Lung (tissue), 12 donors: Measurements from ENCODE around the gene KRT80. TPM values are rescaled to one million over a fixed set of nuclear protein-coding genes. Genes with fewer than 3 reads are reported as not detected.
A peak's percentile ranks its signal among the peaks of the same experiment; 100 is the strongest.

Experiments
- ATAC-seq: fragments of 200-7000 bp; cut with Tn5 transposase; one replicate; pipeline ENCODE4 v1.9.1; 2020; ENCODE audit warnings: moderate number of reproducible peaks; ENCODE audit not compliant: insufficient read depth, low FRiP score
- DNase-seq, 3 donors: peaks; one replicate each; pipeline ENCODE4 v3.0.0-alpha.2; 2013 to 2017
- H3K27ac ChIP-seq, 2 donors: one replicate each; pipeline ENCODE4 v1.5.1; 2013; ENCODE audit warnings: mild to moderate bottlenecking in 2 of 2, moderate library complexity in 2 of 2, control low read depth in 1 of 2, inconsistent platforms in 1 of 2, low read depth in 1 of 2, low read length in 1 of 2
- H3K27me3 ChIP-seq, 3 donors: one replicate each; pipeline ENCODE4 v1.5.1; 2013; ENCODE audit warnings: low read length in 2 of 3; ENCODE audit not compliant: control insufficient read depth in 3 of 3, insufficient read depth in 3 of 3
- H3K36me3 ChIP-seq, 4 donors: one replicate each; pipeline ENCODE4 v1.5.1; 2013; ENCODE audit warnings: low read length in 4 of 4, mild to moderate bottlenecking in 1 of 4, moderate library complexity in 1 of 4; ENCODE audit not compliant: control insufficient read depth in 4 of 4, insufficient read depth in 4 of 4
- H3K4me1 ChIP-seq, 5 donors: one replicate each; pipeline ENCODE4 v1.5.1; 2013; ENCODE audit warnings: low read length in 5 of 5, mild to moderate bottlenecking in 2 of 5, moderate library complexity in 1 of 5; ENCODE audit not compliant: control insufficient read depth in 5 of 5, insufficient read depth in 5 of 5
- H3K4me3 ChIP-seq: one replicate; pipeline ENCODE4 v1.5.1; 2013; ENCODE audit warnings: mild to moderate bottlenecking, control low read depth, moderate library complexity
- H3K9ac ChIP-seq, 2 donors: one replicate each; pipeline ENCODE4 v1.5.1; 2013; ENCODE audit warnings: low read length in 2 of 2, control low read depth in 1 of 2; ENCODE audit not compliant: insufficient read depth in 1 of 2
- H3K9me3 ChIP-seq, 4 donors: one replicate each; pipeline ENCODE4 v1.5.1; 2013; ENCODE audit warnings: low read length in 3 of 4, mild to moderate bottlenecking in 1 of 4, moderate library complexity in 1 of 4; ENCODE audit not compliant: control insufficient read depth in 4 of 4, insufficient read depth in 3 of 4
- WGBS, 2 donors: extraction: QIAGEN DNeasy Blood & Tissue Kit; methylation state at CpG; one replicate each; pipeline ENCODE4 v1.1.7; 2013; 5-methylcytosine and 5-hydroxymethylcytosine counted together
- polyA plus RNA-seq, 2 donors: library from polyadenylated mRNA; stranded (reverse); fragments of 200-250 nt; gene quantifications; one replicate each; pipeline ENCODE4 v1.2.1, GENCODE V29; 2013
- total RNA-seq, 2 donors: library from RNA; depleted of rRNA in 1 of 2; stranded (reverse); fragments of >200 nt in 1 of 2; gene quantifications; one replicate each; pipeline ENCODE4 v1.2.1, GENCODE V29; 2014 to 2021
- TF ChIP-seq, protein P1 (sequence below): IDR thresholded peaks from 2 replicates; pipeline ENCODE4 v1.5.1; 2012; ENCODE audit warnings: mild to moderate bottlenecking; ENCODE audit errors: control extremely low read depth, extremely low read depth
- donor health status: control.
- donor health status: control.
- donor health status: Bipolar disorder and iron deficiency.
- donor health status: healthy.
- donor health status: DM: yes; HTN: yes; CAD: no.

The KRT80 gene
- total and polyA plus RNA-seq, 4 donors: 1.8 to 15.5 (median 8.6) TPM

DNA sequence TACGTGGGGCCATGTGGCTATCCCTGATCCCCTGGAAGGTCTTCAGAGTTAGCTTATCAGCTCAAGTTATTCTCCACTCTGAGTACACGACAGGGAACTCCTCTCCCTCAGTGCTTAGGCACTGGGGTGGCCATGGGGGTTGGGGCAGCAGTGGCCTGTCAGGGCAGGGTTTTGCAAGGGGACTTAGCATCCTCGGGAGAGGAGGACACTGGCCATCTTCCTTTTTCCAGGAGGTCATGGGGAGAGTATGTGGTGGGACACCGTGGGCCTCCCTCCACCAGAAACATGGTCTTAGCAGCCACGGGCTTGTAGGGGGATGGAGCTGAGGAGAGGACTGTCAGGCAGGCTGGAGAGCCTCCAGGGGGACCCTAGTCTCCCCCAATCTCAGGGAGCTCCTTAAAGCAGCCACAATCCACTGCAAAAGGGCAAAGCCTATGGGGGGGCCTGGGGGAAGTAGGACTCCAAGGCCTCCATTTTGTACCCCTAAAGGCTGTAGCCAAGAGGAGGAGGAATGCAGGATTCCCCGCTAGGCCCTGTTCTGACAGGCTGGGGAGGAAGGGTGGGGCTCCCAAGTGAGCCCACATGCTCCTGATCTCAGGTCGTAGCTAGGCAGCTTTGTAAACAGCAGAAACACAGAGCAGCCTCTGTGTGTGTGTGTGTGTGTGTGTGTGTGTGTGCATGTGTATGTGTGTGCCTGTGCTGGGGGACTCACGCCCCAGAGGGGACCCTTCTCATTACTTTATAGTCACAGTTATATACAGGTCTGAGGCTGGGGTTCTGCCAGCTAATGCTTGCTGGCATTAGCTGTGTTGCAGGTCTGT lies 36.6 kb downstream of the KRT80 start:
- H3K27ac ChIP-seq: peak overlapping the region in 1 of 2 donors; percentile 2
- ATAC-seq: no peak
- no peaks in the 10 kb centered on the region for H3K27me3 ChIP-seq
- no peaks in the 10 kb centered on the region for H3K36me3 ChIP-seq
- peaks cover 0 to 7% (median 0%) of the 10 kb centered on the region in 5 donors for H3K4me1 ChIP-seq
- WGBS, 2 donors: 54 to 70% methylated on average over 8 of the region's 8 CpGs
- no peak overlapping the region for H3K9ac ChIP-seq
- DNase-seq: peak in 1 of 3 donors; percentile 56
- H3K9me3 ChIP-seq: no peaks in the 10 kb centered on the region
- H3K4me3 ChIP-seq: no peak overlapping the region
- TF ChIP-seq, protein P1, sequence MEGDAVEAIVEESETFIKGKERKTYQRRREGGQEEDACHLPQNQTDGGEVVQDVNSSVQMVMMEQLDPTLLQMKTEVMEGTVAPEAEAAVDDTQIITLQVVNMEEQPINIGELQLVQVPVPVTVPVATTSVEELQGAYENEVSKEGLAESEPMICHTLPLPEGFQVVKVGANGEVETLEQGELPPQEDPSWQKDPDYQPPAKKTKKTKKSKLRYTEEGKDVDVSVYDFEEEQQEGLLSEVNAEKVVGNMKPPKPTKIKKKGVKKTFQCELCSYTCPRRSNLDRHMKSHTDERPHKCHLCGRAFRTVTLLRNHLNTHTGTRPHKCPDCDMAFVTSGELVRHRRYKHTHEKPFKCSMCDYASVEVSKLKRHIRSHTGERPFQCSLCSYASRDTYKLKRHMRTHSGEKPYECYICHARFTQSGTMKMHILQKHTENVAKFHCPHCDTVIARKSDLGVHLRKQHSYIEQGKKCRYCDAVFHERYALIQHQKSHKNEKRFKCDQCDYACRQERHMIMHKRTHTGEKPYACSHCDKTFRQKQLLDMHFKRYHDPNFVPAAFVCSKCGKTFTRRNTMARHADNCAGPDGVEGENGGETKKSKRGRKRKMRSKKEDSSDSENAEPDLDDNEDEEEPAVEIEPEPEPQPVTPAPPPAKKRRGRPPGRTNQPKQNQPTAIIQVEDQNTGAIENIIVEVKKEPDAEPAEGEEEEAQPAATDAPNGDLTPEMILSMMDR: no peak

DNA sequence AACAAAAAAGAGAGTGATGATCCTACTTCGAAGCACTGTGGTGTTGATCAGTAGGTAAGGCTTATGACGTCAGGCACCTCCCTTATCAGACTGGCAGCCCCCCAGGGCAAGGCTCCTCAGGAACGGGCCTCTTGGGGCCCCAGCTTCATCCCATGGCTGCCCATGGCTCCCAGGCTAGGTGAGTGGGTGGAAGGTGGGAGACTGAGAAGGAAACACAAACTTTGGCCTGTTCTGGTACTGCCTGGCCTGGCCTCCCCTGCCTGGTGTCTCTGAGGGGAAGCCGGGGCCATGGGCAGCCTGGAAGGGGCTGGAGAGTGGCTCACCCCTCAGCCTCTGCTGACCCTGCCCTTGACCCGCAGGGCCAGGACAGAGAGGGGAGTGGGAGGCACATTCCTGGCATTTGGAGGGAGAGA lies 38.9 kb downstream of the KRT80 start:
- H3K36me3 ChIP-seq: no peaks in the 10 kb centered on the region
- no peaks in the 10 kb centered on the region for H3K9me3 ChIP-seq
- H3K27me3 ChIP-seq: no peaks in the 10 kb centered on the region
- peaks cover 0 to 25% (median 11%) of the 10 kb centered on the region in 5 donors for H3K4me1 ChIP-seq
- ATAC-seq (no peak), DNase-seq (no peak)
- no peak overlapping the region for H3K9ac ChIP-seq
- TF ChIP-seq, protein P1: no peak
- WGBS, 2 donors: 86 to 89% methylated on average over 4 to 5 of the region's 5 CpGs
- H3K27ac ChIP-seq: no peak overlapping the region
- H3K4me3 ChIP-seq: no peak overlapping the region

DNA sequence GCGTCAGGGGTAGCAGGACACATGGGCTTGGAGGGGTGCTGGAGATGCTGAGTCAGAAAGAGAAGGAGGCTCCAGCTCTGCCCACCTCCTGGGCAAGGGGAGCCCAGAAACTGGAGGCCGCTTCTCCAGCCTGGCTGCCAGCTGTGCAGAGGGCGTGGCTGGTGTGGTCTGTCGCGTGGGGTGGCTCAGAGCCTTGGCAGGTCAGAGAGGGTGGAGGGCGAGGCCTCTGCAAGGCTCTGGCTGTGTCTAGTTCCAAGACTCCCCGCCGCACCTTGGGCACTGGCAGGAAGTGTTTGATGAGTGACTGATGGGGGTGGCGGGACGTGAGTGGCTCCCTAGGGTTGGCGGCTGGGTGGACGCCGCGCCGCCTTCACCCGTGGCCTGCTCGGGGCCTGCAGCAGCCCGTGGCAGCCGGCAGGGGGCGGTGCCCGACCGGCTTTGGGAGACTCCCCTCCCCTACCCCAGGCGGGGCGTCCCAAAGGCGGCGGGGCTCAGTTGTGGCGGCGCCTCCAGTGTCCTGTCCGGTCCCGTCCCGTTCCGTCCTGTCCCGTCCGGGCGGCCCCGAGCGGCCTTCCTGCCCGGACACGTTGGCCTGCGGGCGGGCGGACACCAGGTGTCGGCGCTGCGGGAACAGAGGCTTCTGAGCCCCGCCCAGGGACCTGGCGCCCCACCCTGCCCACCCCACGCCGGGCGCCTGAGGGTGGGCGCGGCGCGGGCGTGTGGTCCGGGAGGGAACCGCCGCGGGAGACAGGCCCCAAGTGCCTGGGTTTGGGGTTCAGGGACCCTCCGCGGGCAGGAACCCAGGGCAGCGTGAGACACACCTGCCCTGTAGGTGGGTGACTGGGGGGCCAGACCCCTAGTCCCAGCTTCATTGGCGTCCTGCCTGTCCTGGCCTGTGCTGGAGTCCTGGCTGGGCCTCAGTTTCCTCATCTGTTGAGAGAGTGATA lies 39.7 kb downstream of the KRT80 start:
- ATAC-seq (peak; percentile 4), DNase-seq (peak in 2 of 3 donors; percentile 71 to 74)
- 9 to 14% methylated on average over 54 to 63 of the region's 63 CpGs for WGBS, 2 donors
- peak overlapping the region in 1 of 2 donors; percentile 15 for H3K27ac ChIP-seq
- peaks cover 0 to 28% (median 11%) of the 10 kb centered on the region in 5 donors for H3K4me1 ChIP-seq
- TF ChIP-seq, protein P1: peak; percentile 78
- H3K4me3 ChIP-seq: no peak overlapping the region
- no peaks in the 10 kb centered on the region for H3K27me3 ChIP-seq
- H3K9me3 ChIP-seq: no peaks in the 10 kb centered on the region
- no peaks in the 10 kb centered on the region for H3K36me3 ChIP-seq
- H3K9ac ChIP-seq: no peak overlapping the region
